Activated naive CD4-positive, alpha-beta T cell treated with anti-CD3 and anti-CD28 coated beads, Interleukin-2, amount 50 U/mL, for 16 hours (primary cell): ENCODE results near the gene PTGFRN.

Experiments used
- DNase-seq: peaks from one replicate; pipeline ENCODE4 v3.0.0-alpha.2; 2020

The PTGFRN gene

DNA sequence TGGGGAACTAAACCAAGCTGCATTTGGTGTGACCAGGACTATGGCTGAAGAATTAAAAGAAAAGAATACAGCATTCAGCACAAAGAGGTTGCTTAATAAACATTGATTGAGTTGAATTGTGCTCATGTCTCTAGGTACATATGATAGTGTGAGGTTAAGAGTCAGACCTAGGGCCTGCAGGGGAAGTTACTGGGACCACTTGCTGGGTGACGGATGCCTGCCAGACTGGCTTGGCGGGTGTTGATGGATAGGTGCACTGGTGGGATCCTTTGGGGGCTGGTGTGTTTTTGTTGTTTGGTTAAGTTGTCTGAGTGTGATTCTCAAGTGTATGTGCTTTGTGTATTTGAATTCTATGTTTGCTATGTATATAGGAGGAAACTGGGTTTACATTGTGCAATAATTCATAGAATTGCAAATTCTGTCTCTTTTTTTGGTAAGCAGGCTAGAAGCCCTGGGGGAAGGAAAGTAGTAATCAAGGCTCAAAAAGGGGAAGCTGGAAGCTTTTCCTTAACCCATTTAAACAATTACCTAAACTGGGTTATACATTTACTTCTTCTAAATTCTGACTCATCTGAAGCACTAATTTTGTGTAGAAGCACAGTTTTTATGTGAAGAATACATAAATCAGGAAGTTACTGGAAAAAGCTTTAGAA lies 93.6 kb downstream of the PTGFRN start:
- no peak for DNase-seq

DNA sequence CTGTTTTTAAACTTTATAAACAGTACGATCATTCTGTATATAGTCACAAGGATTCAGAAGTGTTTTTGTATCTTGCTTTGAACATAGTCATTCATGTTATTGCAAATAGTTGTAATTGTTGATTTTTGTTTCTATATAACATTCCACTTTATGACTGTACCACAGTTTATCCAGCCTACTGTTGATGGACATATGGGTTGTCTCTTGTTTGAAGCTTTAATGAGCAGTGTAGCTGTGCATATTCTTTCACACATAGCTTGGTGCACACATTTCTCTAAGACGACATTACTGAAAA lies 98.0 kb downstream of the PTGFRN start:
- no peak for DNase-seq

- no peak for DNase-seq
Measured at GRCh38 chr1:117008656-117009055, 98.9 kb downstream of the PTGFRN start.

- no peak for DNase-seq
Measured at GRCh38 chr1:117009132-117009531, 99.4 kb downstream of the PTGFRN start.

DNA sequence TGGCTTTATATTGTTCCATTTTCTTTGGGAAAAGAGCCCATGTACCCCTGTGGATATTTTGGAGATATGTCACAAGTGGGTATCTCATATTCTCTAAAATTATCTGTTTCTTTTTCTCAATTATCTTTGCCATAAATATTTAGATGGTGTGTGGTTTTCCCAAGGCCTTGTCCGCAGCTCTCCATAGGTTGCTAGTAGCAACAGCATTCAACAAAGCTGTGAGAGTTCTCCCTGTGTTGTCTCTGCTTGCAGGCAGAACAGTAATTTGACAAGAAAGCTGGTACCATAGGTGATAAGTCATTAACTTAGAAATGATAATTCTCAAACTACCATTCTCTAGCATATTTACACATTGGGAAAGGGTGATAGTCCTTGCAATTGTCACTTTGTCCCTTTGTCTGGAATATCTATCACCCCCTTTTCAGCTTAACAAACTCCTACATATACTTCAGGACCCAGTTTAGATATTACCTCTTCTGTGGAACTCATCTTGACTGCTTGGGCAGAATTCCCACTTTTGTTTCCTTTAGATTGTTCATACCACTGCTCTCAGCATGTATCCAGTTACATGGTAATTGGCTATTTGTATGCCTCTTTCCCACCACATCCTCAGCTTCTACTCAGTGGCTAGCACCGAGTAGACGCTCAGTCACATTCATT lies 100.7 kb downstream of the PTGFRN start:
- no peak for DNase-seq

DNA sequence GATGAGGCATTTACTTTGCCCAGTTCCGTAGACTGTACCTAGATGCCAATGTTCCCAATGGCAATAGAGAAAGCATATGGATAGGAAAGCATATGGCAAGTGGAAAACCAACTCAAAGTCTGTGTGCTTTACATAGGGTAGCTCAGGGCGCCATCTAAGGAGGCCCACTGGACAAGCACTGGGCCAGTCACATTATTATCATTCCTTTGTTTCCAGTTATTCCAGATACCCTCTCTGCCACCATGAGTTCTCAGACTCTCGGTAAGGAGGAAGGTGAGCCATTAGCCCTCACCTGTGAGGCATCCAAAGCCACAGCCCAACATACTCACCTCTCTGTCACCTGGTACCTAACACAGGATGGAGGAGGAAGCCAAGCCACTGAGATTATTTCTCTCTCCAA lies 101.6 kb downstream of the PTGFRN start:
- DNase-seq = no peak

GRCh38 chr1:117013309-117013858 lies 103.7 kb downstream of the PTGFRN start:
- DNase-seq = no peak

- peak; percentile 20 for DNase-seq
Measured at GRCh38 chr1:117014209-117014608, 104.5 kb downstream of the PTGFRN start.

GRCh38 chr1:117015724-117016123 lies 106.0 kb downstream of the PTGFRN start:
- no peak for DNase-seq

- no peak for DNase-seq
Measured at GRCh38 chr1:117017062-117017461, 107.3 kb downstream of the PTGFRN start.

DNA sequence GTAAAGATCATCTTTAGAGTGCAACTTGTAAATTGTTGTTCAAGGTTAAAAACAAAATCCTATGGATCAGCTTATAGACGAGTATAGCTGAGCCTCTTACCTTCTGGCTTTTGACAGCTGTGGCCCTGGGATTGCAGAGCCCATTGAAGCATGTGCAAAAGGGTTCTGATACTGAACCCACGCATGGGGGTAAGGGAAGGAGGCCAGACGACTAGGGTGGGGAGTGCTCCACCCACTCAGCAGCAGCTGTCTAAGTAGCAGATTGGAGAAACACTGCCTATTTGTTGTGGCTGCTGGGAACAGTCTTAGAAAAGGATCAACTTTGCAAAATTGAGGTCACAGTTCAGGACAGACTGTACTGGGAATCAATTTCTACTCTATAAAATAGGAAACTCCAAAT lies 107.9 kb downstream of the PTGFRN start:
- DNase-seq = no peak

DNA sequence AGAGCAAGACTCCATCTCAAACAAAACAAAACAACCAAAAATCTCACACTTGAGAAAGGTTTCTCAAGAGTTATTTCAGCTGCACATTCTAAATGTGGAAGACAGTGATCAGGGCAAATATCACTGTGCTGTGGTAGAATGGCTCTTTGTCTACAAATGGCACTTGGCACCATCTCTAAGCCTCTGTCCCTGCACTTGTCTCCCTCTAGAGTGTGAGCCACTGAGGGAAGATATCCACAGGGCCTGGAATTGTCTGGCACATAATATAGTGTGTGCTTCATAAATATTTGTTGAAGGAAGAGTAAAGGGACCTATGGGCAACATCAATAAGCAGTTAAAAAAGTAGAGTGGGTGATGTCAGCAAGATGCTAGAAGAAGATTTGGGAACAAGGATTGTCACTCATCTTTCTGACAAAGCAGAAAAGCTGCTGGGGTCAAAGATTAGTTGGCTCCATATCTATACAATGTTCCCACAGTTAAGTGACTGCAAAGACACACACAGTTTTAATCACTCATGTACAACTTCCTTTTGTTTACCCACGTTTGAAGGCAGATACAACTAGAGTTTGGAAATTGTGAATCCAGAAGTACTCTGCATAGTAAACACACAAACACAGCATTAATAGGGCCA lies 110.9 kb downstream of the PTGFRN start:
- DNase-seq = no peak

GRCh38 chr1:117022114-117022513 lies 112.4 kb downstream of the PTGFRN start:
- no peak for DNase-seq

GRCh38 chr1:117025568-117025967 lies 115.9 kb downstream of the PTGFRN start:
- no peak for DNase-seq

DNA sequence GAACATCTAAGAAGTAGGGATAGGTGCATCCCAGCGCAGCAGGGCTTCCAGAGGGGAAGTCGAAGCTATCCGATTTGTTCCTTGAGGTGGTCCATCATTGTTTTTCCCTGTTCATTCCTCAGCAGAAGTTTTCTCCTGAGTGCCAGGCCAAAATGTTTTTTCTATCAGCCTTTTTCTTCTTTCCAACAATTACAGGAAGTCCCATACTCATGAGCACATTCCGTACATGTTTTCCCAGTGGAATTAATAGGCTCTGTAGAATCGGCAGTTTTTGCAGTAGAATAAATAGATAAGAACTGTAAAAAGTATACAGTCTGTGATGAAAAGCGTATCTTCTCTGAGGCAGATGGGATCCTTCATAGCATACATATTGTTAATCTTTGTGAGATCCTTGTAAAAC lies 116.6 kb downstream of the PTGFRN start:
- no peak for DNase-seq

GRCh38 chr1:117029685-117030084 lies 120.0 kb downstream of the PTGFRN start:
- DNase-seq = no peak

GRCh38 chr1:117030271-117030877 lies 120.7 kb downstream of the PTGFRN start:
- DNase-seq = no peak

DNA sequence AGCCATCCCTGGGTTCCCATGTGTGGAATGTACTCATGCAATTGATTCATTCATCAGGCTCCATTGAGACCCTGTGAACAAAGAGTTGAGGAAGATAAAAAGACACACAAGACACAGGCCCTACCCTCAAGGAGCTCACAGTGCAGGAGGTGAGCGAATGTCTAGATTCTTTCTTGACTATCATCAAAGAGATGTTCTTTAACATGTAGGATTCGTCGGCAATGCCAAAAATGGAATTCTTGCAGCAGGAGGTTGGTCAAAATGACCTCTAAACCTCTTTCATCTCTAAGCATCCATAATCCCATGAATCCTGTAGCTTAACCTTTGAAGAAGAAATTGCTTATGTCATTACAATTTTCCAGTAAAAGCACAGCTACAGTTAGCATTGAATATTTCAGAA lies 122.5 kb downstream of the PTGFRN start:
- DNase-seq = no peak

GRCh38 chr1:117032681-117033539 lies 123.2 kb downstream of the PTGFRN start:
- DNase-seq = no peak

DNA sequence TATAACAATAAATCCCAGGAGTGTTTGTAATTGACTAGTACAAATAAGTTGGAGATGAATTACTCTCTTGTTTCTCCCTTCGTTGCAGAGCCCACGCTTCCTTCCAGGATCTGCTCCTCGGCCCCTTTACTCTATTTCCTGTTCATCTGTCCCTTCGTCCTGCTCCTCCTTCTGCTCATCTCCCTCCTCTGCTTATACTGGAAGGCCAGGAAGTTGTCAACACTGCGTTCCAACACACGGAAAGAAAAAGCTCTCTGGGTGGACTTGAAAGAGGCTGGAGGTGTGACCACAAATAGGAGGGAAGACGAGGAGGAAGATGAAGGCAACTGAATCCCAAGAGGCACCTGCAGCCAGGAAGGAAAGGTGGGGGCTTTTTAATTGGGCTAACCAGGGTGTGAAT lies 124.1 kb downstream of the PTGFRN start:
- DNase-seq = no peak

- DNase-seq = no peak
Measured at GRCh38 chr1:117034791-117035290, 125.1 kb downstream of the PTGFRN start.

DNA sequence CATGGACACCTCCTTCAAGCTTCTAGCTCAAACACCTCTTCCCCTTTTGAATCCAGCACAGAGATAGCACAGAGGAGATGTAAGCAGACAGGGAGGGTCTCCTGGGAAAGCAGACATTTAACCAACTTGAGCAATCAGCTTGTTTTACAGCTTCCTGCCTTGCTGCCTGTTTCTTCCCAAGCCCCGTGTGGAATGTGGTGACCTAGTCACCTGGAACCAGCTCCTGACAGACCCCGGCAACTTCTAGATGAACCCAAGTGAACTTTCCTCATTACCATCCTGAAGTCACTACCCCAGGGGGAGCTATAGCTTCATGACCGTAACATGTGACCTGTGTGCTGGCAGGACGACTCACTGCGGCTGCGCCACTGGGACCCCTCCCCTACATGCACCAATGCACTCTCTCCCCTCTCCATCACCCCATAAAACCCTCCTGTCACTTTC lies 126.3 kb downstream of the PTGFRN start:
- no peak for DNase-seq

GRCh38 chr1:117037802-117038201 lies 128.1 kb downstream of the PTGFRN start:
- no peak for DNase-seq
